ENCODE data around the gene AOPEP.

Gene AOPEP

GRCh38 chr9:95057101-95057500 lies 330.6 kb downstream of the AOPEP start:
- peaks cover 40% of the 10 kb centered on the region for H4K20me1 ChIP-seq
- no peak for TF ChIP-seq Cebpa-rat (IDR thresholded peaks at IDR 0.05)
- H3K36me3 ChIP-seq, result peaks cover 9% of the 10 kb centered on the region
- peaks cover 21% of the 10 kb centered on the region for H3K4me1 ChIP-seq
- H3K27me3 ChIP-seq, result no peaks in the 10 kb centered on the region
- H3K4me2 ChIP-seq, result no peak overlapping the region
- no peak overlapping the region for H3K27ac ChIP-seq
- H3K9ac ChIP-seq, result no peak overlapping the region
- H3K9me3 ChIP-seq, result no peaks in the 10 kb centered on the region
- no peak overlapping the region for H3K4me3 ChIP-seq

DNA sequence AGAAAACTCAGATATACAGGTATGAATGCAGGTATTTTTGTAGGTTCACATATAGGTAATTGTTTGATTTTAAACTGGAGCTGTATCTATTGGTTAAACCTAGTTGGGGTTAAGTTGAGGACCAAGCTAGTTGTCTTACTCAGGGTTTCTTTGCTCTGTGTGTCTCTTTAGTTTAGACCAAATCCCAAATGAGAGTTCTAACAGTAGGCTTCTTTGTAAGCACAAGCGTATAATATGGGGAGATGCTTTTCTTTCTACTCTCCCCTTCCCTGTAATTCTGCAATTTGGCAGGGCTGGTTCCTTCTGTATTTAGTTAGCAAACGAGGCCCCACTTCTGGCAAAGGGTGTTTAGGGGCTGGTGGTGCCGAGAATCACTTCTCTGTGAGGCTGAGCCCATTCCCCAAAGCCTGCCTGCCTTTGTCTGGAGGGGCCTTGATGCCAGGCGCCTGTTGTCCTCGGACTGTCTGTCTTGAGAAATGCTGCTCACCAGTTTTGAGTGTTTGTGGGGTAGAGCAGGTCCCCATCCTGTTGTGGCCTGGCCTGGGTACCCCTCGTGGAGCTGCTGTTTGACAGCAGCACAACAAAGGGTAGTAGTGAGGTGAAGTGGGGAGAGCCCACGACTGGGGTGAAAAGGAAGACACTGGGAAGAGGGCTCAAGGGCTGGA lies 331.8 kb downstream of the AOPEP start:
- no peaks in the 10 kb centered on the region for H3K27me3 ChIP-seq
- H3K9ac ChIP-seq, result no peak overlapping the region
- H3K4me3 ChIP-seq, result no peak overlapping the region
- no peak overlapping the region for H3K27ac ChIP-seq
- H3K9me3 ChIP-seq, result no peaks in the 10 kb centered on the region
- TF ChIP-seq Cebpa-rat (IDR thresholded peaks at IDR 0.05), result no peak
- no peak overlapping the region for H3K4me2 ChIP-seq
- peaks cover 33% of the 10 kb centered on the region for H3K4me1 ChIP-seq
- H3K36me3 ChIP-seq, result peaks cover 20% of the 10 kb centered on the region
- H4K20me1 ChIP-seq, result peaks cover 40% of the 10 kb centered on the region

- H3K9ac ChIP-seq, result no peak overlapping the region
- H3K9me3 ChIP-seq, result no peaks in the 10 kb centered on the region
- H3K4me3 ChIP-seq, result no peak overlapping the region
- peaks cover 40% of the 10 kb centered on the region for H4K20me1 ChIP-seq
- no peak for TF ChIP-seq Cebpa-rat (IDR thresholded peaks at IDR 0.05)
- peaks cover 27% of the 10 kb centered on the region for H3K36me3 ChIP-seq
- no peak overlapping the region for H3K27ac ChIP-seq
- no peak overlapping the region for H3K4me2 ChIP-seq
- peaks cover 39% of the 10 kb centered on the region for H3K4me1 ChIP-seq
- H3K27me3 ChIP-seq, result no peaks in the 10 kb centered on the region
Observed at GRCh38 chr9:95058795-95059386, 332.4 kb downstream of the AOPEP start.

GRCh38 chr9:95060234-95060633 lies 333.7 kb downstream of the AOPEP start:
- Histone ChIP-seq H3K4me2 (peak overlapping the region; percentile 38), H3K4me1 (peaks cover 39% of the 10 kb centered on the region), H3K27ac (no peak overlapping the region), H3K27me3 (no peaks in the 10 kb centered on the region), H3K9ac (no peak overlapping the region), H3K36me3 (peaks cover 33% of the 10 kb centered on the region), H3K4me3 (no peak overlapping the region), H4K20me1 (peaks cover 35% of the 10 kb centered on the region), H3K9me3 (no peaks in the 10 kb centered on the region)
- TF ChIP-seq Cebpa-rat (IDR thresholded peaks at IDR 0.05), result no peak

DNA sequence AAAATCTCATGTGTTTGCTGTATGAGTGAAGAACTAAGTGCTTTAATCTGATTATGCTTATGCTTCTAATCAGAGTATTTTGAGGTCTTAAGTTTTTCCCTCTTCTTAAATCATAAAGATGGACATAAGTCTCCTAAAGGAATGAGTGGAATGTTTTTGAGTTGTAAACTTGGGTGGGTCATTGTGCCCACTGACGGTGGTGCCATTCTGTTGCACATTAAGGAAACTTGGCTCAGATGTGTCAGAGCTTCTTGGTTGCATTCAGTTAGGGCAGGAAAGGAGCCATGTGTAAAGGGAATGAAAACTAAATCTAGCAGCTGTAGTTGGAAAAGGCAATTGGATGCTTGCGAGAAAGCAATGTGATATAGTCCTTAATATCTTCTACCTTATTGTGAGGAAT lies 334.4 kb downstream of the AOPEP start:
- no peak overlapping the region for H3K27ac ChIP-seq
- H3K4me2 ChIP-seq, result peak overlapping the region; percentile 38; the same call in 1 of the 2 replicates
- no peaks in the 10 kb centered on the region for H3K27me3 ChIP-seq
- H4K20me1 ChIP-seq, result peaks cover 29% of the 10 kb centered on the region
- no peak overlapping the region for H3K4me3 ChIP-seq
- H3K9ac ChIP-seq, result no peak overlapping the region
- no peak for TF ChIP-seq Cebpa-rat (IDR thresholded peaks at IDR 0.05)
- peaks cover 39% of the 10 kb centered on the region for H3K4me1 ChIP-seq
- peaks cover 38% of the 10 kb centered on the region for H3K36me3 ChIP-seq
- no peaks in the 10 kb centered on the region for H3K9me3 ChIP-seq

- H3K4me1 ChIP-seq, result peaks cover 39% of the 10 kb centered on the region
- no peak overlapping the region for H3K27ac ChIP-seq
- H3K36me3 ChIP-seq, result peaks cover 38% of the 10 kb centered on the region
- H3K4me3 ChIP-seq, result no peak overlapping the region
- no peaks in the 10 kb centered on the region for H3K27me3 ChIP-seq
- peak overlapping the region; percentile 41; the same call in 1 of the 2 replicates for H3K4me2 ChIP-seq
- H3K9me3 ChIP-seq, result no peaks in the 10 kb centered on the region
- TF ChIP-seq Cebpa-rat (IDR thresholded peaks at IDR 0.05), result no peak
- peaks cover 19% of the 10 kb centered on the region for H4K20me1 ChIP-seq
- no peak overlapping the region for H3K9ac ChIP-seq
Observed at GRCh38 chr9:95061916-95062595, 335.6 kb downstream of the AOPEP start.

- peaks cover 38% of the 10 kb centered on the region for H3K36me3 ChIP-seq
- no peaks in the 10 kb centered on the region for H3K27me3 ChIP-seq
- H3K4me1 ChIP-seq, result peaks cover 36% of the 10 kb centered on the region
- no peaks in the 10 kb centered on the region for H3K9me3 ChIP-seq
- no peak overlapping the region for H3K27ac ChIP-seq
- H3K9ac ChIP-seq, result no peak overlapping the region
- TF ChIP-seq Cebpa-rat (IDR thresholded peaks at IDR 0.05), result no peak
- peak overlapping the region; percentile 41 for H3K4me2 ChIP-seq
- peaks cover 16% of the 10 kb centered on the region for H4K20me1 ChIP-seq
- H3K4me3 ChIP-seq, result no peak overlapping the region
Observed at GRCh38 chr9:95062596-95063065, 336.1 kb downstream of the AOPEP start.

GRCh38 chr9:95063300-95063699 lies 336.8 kb downstream of the AOPEP start:
- Histone ChIP-seq H3K4me1 (peaks cover 36% of the 10 kb centered on the region), H3K9me3 (no peaks in the 10 kb centered on the region), H3K27ac (no peak overlapping the region), H3K9ac (no peak overlapping the region), H3K27me3 (no peaks in the 10 kb centered on the region), H4K20me1 (peaks cover 10% of the 10 kb centered on the region), H3K4me3 (no peak overlapping the region), H3K36me3 (peaks cover 41% of the 10 kb centered on the region), H3K4me2 (peak overlapping the region; percentile 41)
- no peak for TF ChIP-seq Cebpa-rat (IDR thresholded peaks at IDR 0.05)

DNA sequence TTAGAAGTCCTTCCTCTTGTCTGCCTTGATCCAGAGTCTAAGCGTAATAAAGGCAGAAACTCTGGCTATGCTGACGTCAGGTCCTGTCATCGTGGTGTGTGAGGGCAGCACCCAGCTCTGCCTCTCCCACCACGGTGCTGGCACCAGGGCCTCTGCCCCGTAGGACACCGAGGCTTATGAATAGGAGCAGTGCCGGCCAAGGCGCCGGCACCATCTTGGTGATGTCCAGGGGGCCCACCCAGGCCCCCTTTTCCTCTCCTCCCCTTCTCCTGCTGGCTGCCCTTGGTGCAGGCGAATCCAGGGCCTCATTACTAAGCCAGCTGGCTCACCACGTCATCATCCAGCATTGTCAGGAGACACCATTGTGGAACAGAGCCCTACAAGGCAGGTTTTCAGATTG lies 338.7 kb downstream of the AOPEP start:
- Histone ChIP-seq H4K20me1 (no peaks in the 10 kb centered on the region), H3K4me2 (no peak overlapping the region), H3K36me3 (peaks cover 54% of the 10 kb centered on the region), H3K9ac (no peak overlapping the region), H3K9me3 (no peaks in the 10 kb centered on the region), H3K27me3 (no peaks in the 10 kb centered on the region), H3K4me3 (no peak overlapping the region), H3K27ac (no peak overlapping the region), H3K4me1 (peaks cover 35% of the 10 kb centered on the region)
- TF ChIP-seq Cebpa-rat (IDR thresholded peaks at IDR 0.05), result no peak

DNA sequence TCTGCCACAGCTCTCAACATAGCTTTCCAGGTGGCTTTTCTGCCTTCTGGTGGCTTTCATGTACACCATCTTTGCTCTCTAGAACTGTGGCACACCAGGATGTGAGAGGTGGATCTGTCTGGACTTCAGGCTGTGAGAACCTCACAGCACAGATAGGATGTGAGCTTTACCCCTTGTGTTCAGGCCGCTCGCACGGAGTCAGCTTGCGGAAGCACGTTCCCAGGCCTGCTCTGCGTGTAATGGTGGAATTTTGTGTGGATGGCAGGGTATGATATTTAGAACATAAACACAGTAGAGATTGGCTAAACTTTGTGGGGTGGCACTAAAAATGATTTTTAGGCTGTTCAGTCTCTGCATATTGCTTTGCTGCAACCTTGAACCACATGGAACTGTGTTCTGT lies 340.6 kb downstream of the AOPEP start:
- peaks cover 60% of the 10 kb centered on the region for H3K36me3 ChIP-seq

More for the DNA sequence above, 340.6 kb downstream of the AOPEP start:
- no peaks in the 10 kb centered on the region for H4K20me1 ChIP-seq
- H3K9me3 ChIP-seq, result no peaks in the 10 kb centered on the region
- H3K9ac ChIP-seq, result no peak overlapping the region
- H3K27me3 ChIP-seq, result no peaks in the 10 kb centered on the region
- H3K4me2 ChIP-seq, result no peak overlapping the region
- no peak overlapping the region for H3K27ac ChIP-seq
- peaks cover 32% of the 10 kb centered on the region for H3K4me1 ChIP-seq
- no peak overlapping the region for H3K4me3 ChIP-seq
- no peak for TF ChIP-seq Cebpa-rat (IDR thresholded peaks at IDR 0.05)

All from BLaER1 (cell line).